Glutamatergic neuron (in vitro differentiated cells): Measurements from ENCODE around the gene CCL4. TPM values are rescaled to one million over a fixed set of nuclear protein-coding genes. Genes with fewer than 3 reads are reported as not detected.
A peak's percentile ranks its signal among the peaks of the same experiment; 100 is the strongest.

Experiments used
- DNase-seq: peaks from one replicate; pipeline ENCODE4 v3.0.0; 2022
- H3K27ac Mint-ChIP-seq: one replicate; pipeline ENCODE4 v1.8.0; 2020; ENCODE audit warnings: mild to moderate bottlenecking, mixed read lengths, inconsistent platforms; ENCODE audit not compliant: unreplicated experiment
- H3K27me3 Mint-ChIP-seq: one replicate; pipeline ENCODE4 v1.8.0; 2020; ENCODE audit warnings: mild to moderate bottlenecking, moderate library complexity, mixed read lengths, inconsistent platforms; ENCODE audit not compliant: unreplicated experiment
- H3K36me3 Mint-ChIP-seq: one replicate; pipeline ENCODE4 v1.8.0; 2020; ENCODE audit warnings: mild to moderate bottlenecking, mixed read lengths, inconsistent platforms; ENCODE audit not compliant: unreplicated experiment
- H3K4me1 Mint-ChIP-seq: one replicate; pipeline ENCODE4 v1.8.0; 2020; ENCODE audit warnings: mild to moderate bottlenecking, low read depth, mixed read lengths, inconsistent platforms; ENCODE audit not compliant: unreplicated experiment
- H3K4me3 Mint-ChIP-seq: one replicate; pipeline ENCODE4 v1.8.0; 2020; ENCODE audit warnings: mild to moderate bottlenecking, mixed read lengths, inconsistent platforms; ENCODE audit not compliant: unreplicated experiment
- H3K9me3 Mint-ChIP-seq: one replicate; pipeline ENCODE4 v1.8.0; 2020; ENCODE audit warnings: mild to moderate bottlenecking, moderate library complexity, mixed read lengths, inconsistent platforms; ENCODE audit not compliant: unreplicated experiment
- total RNA-seq: library from RNA; stranded (reverse); fragmentation: NEBNext Ultra II Directional; extraction: Animal tissue kit (Norgen Biotek cat#: 25700); gene quantifications from one replicate; pipeline ENCODE4 v1.2.1, GENCODE V29; 2021; ENCODE audit not compliant: unreplicated experiment
- TF ChIP-seq, protein P1 (sequence below): fragments of 200-600 bp; sonication (generic); IDR thresholded peaks from one replicate; pipeline ENCODE4 v1.5.0; 2021; ENCODE audit not compliant: partially characterized antibody, unreplicated experiment

CCL4 gene
- total RNA-seq, 1 donor from 2014 or later, result not detected

DNA sequence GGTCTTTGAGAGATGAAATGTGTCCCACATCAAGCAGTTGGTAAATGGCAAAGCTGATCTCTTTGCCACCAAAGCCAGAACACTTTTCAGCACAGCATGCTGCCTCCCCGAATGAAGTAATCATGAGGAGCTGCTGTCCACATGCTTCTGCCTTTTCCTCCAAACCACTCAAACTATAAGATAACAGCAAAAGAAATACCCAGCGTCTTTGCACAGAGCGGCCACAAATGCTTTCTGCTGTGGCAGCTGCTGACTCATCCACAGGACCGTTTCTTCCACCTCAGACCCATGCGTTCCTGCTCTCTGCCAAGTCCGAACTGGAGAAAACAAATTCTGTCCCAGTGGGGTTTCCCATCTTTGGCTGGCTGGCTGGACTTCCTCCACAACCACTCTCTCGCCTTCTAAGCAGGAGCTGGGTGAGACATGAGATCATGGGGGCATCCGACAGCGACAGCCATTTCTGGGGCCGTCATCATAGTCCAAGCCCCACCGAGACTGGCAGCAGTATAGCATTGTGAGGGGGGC lies 45.7 kb downstream of the CCL4 start:
- TF ChIP-seq, protein P1, sequence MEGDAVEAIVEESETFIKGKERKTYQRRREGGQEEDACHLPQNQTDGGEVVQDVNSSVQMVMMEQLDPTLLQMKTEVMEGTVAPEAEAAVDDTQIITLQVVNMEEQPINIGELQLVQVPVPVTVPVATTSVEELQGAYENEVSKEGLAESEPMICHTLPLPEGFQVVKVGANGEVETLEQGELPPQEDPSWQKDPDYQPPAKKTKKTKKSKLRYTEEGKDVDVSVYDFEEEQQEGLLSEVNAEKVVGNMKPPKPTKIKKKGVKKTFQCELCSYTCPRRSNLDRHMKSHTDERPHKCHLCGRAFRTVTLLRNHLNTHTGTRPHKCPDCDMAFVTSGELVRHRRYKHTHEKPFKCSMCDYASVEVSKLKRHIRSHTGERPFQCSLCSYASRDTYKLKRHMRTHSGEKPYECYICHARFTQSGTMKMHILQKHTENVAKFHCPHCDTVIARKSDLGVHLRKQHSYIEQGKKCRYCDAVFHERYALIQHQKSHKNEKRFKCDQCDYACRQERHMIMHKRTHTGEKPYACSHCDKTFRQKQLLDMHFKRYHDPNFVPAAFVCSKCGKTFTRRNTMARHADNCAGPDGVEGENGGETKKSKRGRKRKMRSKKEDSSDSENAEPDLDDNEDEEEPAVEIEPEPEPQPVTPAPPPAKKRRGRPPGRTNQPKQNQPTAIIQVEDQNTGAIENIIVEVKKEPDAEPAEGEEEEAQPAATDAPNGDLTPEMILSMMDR, result peak; percentile 42
- Mint-ChIP-seq H3K4me3 (no peak overlapping the region), H3K9me3 (no peaks in the 10 kb centered on the region), H3K36me3 (no peaks in the 10 kb centered on the region), H3K4me1 (peaks cover 13% of the 10 kb centered on the region), H3K27me3 (peaks cover 1% of the 10 kb centered on the region), H3K27ac (peak overlapping the region; percentile 25)
- no peak for DNase-seq

DNA sequence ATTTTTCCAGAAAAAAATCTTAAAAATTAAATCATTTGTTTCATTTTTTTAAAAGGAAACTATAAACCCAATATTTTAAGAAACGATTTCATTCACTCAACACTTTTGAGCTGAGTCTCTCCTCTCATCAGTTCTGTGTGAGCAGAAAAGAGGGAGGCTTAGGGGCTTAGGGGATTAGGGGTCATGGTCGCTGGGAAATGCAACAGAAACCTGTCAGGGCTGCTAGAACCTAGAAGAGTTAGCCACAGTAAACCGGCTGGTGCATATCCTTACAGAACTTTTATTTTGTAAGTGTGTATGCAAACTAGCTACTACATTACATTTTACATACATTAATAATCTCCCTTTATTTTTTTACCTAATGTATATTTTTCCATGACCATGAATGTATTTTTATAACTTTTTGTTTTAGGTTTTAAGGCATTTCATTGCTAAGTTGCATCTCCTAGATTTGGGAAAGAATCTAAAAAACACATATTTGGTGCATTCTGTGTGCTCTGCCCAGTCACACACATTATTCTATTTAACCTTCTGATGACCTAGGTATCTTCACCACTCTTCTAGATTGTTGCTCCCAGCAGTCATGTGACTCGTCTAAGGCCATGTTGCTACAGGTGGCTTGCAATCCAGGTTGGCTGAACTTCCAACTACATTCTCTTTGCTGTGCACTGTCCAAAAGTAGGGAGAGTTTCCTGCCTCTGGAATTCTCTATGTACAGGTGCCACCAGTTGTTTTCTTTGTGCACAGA lies 48.4 kb downstream of the CCL4 start:
- H3K36me3 Mint-ChIP-seq, result no peaks in the 10 kb centered on the region
- no peak overlapping the region for H3K4me3 Mint-ChIP-seq
- H3K27ac Mint-ChIP-seq, result no peak overlapping the region
- peaks cover 1% of the 10 kb centered on the region for H3K27me3 Mint-ChIP-seq
- H3K9me3 Mint-ChIP-seq, result no peaks in the 10 kb centered on the region
- TF ChIP-seq, protein P1, result no peak
- DNase-seq, result no peak
- peaks cover 18% of the 10 kb centered on the region for H3K4me1 Mint-ChIP-seq

DNA sequence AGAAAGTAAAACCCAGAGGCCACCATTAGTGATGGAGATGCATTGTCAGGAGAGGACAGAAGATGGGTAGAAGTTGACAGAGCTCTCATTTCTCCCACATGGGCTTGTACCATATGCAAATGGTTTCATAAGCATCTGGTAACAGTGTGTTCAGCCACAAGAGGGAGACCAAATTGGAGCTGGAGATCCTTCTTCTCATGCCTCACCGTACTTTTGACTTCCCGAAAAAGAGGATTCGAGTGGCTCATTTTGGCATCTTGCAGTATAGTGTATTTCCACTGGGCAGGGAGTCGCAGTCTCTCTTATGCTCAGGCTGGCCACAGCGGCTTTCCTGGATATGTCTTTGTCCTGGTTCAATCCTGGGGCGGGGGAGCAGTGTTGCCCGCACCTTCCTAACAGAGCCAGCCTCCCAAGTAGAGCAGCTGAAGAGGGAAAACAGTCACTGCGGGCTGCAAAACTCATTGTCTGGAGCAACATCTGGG lies 49.1 kb downstream of the CCL4 start:
- DNase-seq, result no peak
- Mint-ChIP-seq H3K4me1 (peaks cover 21% of the 10 kb centered on the region), H3K4me3 (no peak overlapping the region), H3K27ac (no peak overlapping the region), H3K27me3 (peaks cover 1% of the 10 kb centered on the region), H3K36me3 (no peaks in the 10 kb centered on the region), H3K9me3 (no peaks in the 10 kb centered on the region)
- TF ChIP-seq, protein P1, result no peak

DNA sequence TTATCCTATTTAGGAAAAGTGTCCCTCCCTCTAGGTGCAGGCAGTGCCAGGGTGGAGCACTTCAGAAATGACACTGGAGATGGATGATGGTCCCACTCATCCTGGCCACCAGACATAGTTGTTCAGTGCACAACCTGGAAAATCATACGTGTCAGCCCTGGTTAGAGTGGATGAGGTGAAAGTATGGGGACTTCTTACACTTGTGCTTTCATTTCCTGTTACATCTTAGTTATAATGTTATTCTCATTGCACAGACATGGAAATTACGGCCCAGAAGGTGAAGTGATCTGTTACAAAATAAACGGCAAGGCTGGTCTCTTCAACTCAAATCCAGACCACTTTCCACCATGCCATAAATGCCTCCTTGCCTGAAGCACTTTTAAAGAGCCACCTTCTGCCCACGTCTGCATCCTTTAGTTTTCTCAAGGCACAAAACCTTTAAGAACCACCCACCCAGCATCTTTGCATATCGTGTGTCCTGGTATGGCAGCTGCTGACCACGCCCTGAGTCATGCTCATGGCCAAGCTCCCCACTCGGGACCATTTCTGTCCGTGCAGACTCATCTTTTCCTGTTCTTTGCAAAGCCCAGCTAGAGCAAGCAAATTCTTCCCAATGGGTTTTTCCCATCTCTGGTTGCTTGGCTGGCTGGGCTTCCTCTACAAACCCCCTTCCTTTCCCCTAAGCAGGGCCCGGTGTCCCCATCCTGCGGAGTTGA lies 50.4 kb downstream of the CCL4 start:
- DNase-seq, result no peak
- Mint-ChIP-seq H3K36me3 (no peaks in the 10 kb centered on the region), H3K9me3 (no peaks in the 10 kb centered on the region), H3K4me1 (peaks cover 21% of the 10 kb centered on the region), H3K27ac (no peak overlapping the region), H3K27me3 (peaks cover 1% of the 10 kb centered on the region), H3K4me3 (no peak overlapping the region)
- TF ChIP-seq, protein P1, result no peak

Other genes with a start within 250 kb of the CCL4 start
- not detected for gene HEATR9, start 234.9 kb upstream of the CCL4 start, total RNA-seq
- gene CCL5, start 223.5 kb upstream of the CCL4 start, total RNA-seq, result not detected
- gene RDM1, start 173.1 kb upstream of the CCL4 start, total RNA-seq, result not detected
- not detected for gene LYZL6, start 160.1 kb upstream of the CCL4 start, total RNA-seq
- gene CCL16, start 122.3 kb upstream of the CCL4 start, total RNA-seq, result not detected
- not detected for gene CCL14, start 117.1 kb upstream of the CCL4 start, total RNA-seq
- gene CCL15, start 102.3 kb upstream of the CCL4 start, total RNA-seq, result not detected
- not detected for gene CCL23, start 85.9 kb upstream of the CCL4 start, total RNA-seq
- not detected for gene CCL18, start 39.6 kb upstream of the CCL4 start, total RNA-seq
- not detected for gene CCL3, start 13.7 kb upstream of the CCL4 start, total RNA-seq
- gene TBC1D3B, start 72.8 kb downstream of the CCL4 start, total RNA-seq, result 37.3 TPM
- gene CCL3L1, start 92.9 kb downstream of the CCL4 start, total RNA-seq, result 6.3 TPM
- gene CCL4L2, start 107.2 kb downstream of the CCL4 start, total RNA-seq, result not detected
- gene TBC1D3I, start 160.7 kb downstream of the CCL4 start, total RNA-seq, result 3.0 TPM
- gene TBC1D3G, start 220.1 kb downstream of the CCL4 start, total RNA-seq, result not detected